ENCODE results near the gene RANBP3.

The RANBP3 gene

GRCh38 chr19:5922161-5922545 is 55.8 kb downstream of the RANBP3 start:
- TF ChIP-seq CTCF (IDR thresholded peaks at IDR 0.05; ENCODE audit: insufficient read depth, low read length, poor library complexity, severe bottlenecking) = no peak
- peaks cover 52% of the 10 kb centered on the region for H3K36me3 ChIP-seq (ENCODE audit: control insufficient read depth, insufficient read depth, low read length)
- no peak for DNase-seq (ENCODE audit: extremely low read depth, insufficient read length)
- H3K27me3 ChIP-seq (replicated peaks; ENCODE audit: control insufficient read depth, insufficient read depth, low read length) = no peaks in the 10 kb centered on the region
- no peak overlapping the region for H3K4me3 ChIP-seq (replicated peaks; ENCODE audit: low read depth, low read length)

- no peak for DNase-seq (ENCODE audit: extremely low read depth, insufficient read length)
- peaks cover 49% of the 10 kb centered on the region for H3K36me3 ChIP-seq (ENCODE audit: control insufficient read depth, insufficient read depth, low read length)
- no peak overlapping the region for H3K4me3 ChIP-seq (replicated peaks; ENCODE audit: low read depth, low read length)
- no peaks in the 10 kb centered on the region for H3K27me3 ChIP-seq (replicated peaks; ENCODE audit: control insufficient read depth, insufficient read depth, low read length)
- no peak for TF ChIP-seq CTCF (IDR thresholded peaks at IDR 0.05; ENCODE audit: insufficient read depth, low read length, poor library complexity, severe bottlenecking)
Measured at GRCh38 chr19:5921516-5922160, 56.3 kb downstream of the RANBP3 start.

DNA sequence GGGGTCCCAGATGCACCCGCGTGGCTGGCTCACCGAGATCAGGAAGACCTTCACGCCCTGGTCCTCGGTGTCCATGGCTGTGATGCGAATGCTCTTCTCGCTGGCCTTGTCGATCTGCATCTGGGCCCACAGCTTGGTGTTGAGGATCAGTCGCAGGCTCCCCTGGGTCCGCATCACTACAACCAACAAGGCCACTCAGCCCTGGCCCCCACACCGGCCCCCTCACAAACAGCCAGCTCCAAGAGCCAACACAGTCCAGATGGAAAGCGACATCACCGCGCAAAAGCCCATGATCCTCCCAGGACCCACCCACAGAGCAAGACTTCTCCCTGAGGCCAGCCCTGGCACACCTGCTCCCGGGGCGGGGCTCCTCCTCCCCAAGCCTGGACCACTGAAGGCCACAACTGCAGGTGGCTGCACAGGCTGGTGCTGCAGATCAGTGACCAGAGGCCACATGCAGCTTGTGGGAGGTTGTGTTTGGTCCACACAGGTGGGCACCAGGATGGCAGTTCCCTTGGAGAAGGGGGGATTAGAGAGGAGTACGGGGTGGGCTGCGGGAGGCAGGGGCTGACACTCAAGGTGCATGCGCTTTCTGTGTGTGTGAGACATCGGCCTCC is 59.4 kb downstream of the RANBP3 start:
- Histone ChIP-seq H3K4me3 (replicated peaks; ENCODE audit: low read depth, low read length) (no peak overlapping the region), H3K27me3 (replicated peaks; ENCODE audit: control insufficient read depth, insufficient read depth, low read length) (no peaks in the 10 kb centered on the region), H3K36me3 (ENCODE audit: control insufficient read depth, insufficient read depth, low read length) (peaks cover 39% of the 10 kb centered on the region)
- no peak for TF ChIP-seq CTCF (IDR thresholded peaks at IDR 0.05; ENCODE audit: insufficient read depth, low read length, poor library complexity, severe bottlenecking)
- DNase-seq (ENCODE audit: extremely low read depth, insufficient read length) = no peak

DNA sequence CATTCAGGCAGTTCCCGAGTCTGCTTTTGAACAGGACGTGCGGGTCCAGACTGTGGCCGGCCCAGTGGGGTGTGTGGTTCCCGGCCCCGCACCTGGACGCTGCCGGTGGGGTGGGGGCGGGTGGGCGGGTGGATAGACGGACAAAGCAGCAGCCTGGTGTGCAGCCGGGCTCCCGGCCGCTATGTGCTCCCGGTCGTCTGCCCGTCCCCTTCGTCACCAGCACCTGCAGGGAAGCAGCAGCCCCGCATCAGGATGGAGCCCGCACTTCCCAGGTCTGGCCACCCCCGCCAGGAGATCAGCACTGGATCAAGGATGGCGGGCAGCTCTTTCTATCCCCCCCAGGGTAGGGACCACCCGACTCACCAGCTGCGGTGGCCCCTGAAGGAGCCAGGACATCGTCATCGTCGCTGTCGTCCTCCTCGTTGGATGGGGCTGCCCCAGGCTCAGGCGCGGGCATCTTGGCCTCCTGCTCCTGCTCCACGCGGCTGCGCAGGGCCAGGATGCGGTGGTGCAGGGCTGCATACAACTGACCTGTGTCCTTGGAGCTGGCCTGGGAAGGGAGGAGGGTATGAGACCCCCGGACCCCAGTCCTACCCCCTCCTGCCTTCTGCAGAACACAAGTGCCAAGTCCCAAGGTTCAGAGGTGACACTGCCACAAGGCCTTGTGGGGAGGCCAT is 60.4 kb downstream of the RANBP3 start:
- H3K4me3 ChIP-seq (replicated peaks; ENCODE audit: low read depth, low read length) = no peak overlapping the region
- H3K36me3 ChIP-seq (ENCODE audit: control insufficient read depth, insufficient read depth, low read length) = peaks cover 38% of the 10 kb centered on the region
- no peak for DNase-seq (ENCODE audit: extremely low read depth, insufficient read length)
- no peaks in the 10 kb centered on the region for H3K27me3 ChIP-seq (replicated peaks; ENCODE audit: control insufficient read depth, insufficient read depth, low read length)
- no peak for TF ChIP-seq CTCF (IDR thresholded peaks at IDR 0.05; ENCODE audit: insufficient read depth, low read length, poor library complexity, severe bottlenecking)

GRCh38 chr19:5916181-5916708 is 61.7 kb downstream of the RANBP3 start:
- no peaks in the 10 kb centered on the region for H3K27me3 ChIP-seq (replicated peaks; ENCODE audit: control insufficient read depth, insufficient read depth, low read length)
- TF ChIP-seq CTCF (IDR thresholded peaks at IDR 0.05; ENCODE audit: insufficient read depth, low read length, poor library complexity, severe bottlenecking) = no peak
- H3K36me3 ChIP-seq (ENCODE audit: control insufficient read depth, insufficient read depth, low read length) = peaks cover 31% of the 10 kb centered on the region
- no peak overlapping the region for H3K4me3 ChIP-seq (replicated peaks; ENCODE audit: low read depth, low read length)
- DNase-seq (ENCODE audit: extremely low read depth, insufficient read length) = no peak
